ENCODE measurements around the gene CCR5AS.
"Not testable (repeated sequence)": the region's sequence is repeated elsewhere in the genome, so short reads cannot be mapped to it uniquely, and the experiment has no call there.

CCR5AS gene

DNA sequence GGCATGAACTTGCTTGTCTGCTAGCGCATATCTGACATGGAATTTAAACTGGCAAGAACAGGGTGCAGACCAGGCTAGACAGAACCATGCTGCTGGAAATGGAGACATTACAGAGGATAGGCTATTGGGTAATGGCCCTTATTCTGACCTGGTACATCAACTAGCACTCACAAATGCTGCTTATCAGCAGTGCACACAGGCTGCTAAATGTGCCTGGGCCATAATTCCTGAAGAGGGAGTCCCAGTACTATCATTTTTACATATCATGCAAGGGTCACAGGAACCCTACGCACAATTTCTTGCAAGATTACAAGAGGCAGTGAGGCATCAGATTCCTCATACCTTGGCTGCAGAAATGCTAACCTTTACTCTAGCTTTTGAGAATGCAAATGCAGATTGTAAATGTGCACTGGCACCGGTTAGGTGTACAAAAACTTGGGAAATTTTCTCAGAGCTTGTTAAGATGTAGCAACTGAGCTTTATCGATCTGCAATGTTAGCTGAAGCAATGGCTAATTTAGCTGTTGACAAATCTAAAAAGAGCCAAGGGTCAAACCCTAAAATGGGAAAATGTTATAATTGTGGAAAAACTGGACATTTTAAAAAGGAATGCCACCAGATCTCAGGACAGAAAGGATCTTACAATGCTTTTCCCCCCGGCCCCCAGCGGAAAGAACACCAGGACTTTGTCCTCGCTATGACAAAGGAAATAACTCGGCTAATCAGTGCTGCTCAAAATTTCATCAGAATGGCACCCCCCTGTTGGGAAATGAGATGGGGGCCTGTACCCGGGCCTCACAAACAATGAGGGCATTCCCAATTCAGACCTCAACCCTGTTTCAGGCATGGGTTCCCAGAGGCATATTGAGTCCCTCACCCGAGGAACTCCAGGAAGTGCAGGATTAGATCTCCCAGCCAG is 21.3 kb upstream of the CCR5AS start:
- no peak for DNase-seq

GRCh38 chr3:46427404-46427803 is 20.5 kb upstream of the CCR5AS start:
- DNase-seq: not testable (repeated sequence)

- not testable (repeated sequence) for DNase-seq
Observed at GRCh38 chr3:46426476-46426875, 19.6 kb upstream of the CCR5AS start.

DNA sequence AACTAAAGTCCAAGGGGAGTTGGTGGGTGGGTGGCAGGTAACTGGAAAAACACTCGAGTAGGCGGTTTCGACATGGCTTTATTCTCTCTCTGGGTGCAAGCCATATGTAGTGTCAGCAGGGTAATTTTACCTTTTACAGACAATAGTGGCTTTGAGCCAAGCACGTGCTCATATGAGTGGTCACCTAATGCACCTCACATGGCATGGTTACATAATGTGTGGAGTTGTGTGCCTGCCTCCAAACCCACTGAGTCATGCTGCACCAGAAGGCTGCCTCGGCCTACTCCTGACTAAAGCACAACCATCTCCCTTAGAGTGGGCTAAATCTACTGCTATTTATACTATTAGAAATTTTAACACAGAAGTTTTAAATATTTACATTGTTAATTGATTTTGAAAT is 16.7 kb upstream of the CCR5AS start:
- no peak for DNase-seq

DNA sequence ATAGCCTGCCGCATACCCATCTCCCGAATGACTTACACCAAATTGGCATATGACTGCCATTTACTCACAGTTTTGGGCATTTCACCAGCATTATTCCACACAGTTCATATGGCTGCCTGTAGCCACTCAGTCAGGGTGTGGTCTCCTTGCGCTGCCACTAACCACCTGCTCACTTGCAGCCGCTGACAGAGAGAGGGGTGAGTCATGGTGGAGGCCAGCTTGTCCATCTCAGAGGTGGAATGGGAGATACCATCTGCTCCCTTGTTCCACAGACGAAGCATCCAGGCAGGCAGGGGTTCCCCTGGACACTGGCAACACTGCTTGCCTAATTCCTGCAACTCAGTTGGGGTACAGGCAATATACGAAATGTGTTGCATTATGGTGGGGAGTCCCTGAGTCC is 15.8 kb upstream of the CCR5AS start:
- no peak for DNase-seq

DNA sequence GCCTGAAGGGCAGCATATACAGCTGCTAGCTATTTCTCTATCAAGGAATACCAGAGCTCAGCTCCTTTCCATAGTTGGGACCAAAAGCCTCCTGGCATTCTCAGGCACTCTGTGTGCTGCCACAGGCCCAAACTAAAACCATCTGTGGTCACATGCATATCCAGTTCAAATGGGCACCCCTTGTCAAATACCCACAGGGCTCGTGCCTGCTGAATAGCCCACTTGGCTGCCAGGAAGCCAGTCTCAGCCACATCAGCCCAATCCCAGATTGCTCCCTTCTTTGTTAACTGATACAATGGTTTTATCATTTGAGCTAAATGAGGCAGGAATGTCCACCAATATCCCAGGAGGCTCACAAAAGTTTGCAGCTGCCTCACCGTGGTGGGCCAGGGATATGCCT is 14.1 kb upstream of the CCR5AS start:
- no peak for DNase-seq

DNA sequence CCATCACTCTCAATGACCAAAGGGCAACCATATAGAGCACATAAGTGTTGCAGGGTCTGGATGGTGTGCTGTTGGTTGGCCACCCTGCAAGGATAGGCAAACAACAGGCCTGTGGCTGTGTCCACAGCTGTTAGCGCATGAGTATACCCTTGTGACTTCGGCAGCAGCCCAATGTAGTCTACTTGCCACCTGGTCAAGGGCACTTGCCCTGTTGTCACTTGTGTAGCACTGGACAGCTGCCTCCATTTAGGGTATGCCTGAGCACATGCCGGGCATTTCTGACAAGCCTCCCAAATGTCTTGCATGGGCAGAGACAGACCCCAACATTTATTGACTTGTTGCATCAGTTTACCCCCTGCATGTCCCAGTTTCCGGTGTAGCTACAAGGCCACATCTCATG is 12.9 kb upstream of the CCR5AS start:
- DNase-seq: no peak

DNA sequence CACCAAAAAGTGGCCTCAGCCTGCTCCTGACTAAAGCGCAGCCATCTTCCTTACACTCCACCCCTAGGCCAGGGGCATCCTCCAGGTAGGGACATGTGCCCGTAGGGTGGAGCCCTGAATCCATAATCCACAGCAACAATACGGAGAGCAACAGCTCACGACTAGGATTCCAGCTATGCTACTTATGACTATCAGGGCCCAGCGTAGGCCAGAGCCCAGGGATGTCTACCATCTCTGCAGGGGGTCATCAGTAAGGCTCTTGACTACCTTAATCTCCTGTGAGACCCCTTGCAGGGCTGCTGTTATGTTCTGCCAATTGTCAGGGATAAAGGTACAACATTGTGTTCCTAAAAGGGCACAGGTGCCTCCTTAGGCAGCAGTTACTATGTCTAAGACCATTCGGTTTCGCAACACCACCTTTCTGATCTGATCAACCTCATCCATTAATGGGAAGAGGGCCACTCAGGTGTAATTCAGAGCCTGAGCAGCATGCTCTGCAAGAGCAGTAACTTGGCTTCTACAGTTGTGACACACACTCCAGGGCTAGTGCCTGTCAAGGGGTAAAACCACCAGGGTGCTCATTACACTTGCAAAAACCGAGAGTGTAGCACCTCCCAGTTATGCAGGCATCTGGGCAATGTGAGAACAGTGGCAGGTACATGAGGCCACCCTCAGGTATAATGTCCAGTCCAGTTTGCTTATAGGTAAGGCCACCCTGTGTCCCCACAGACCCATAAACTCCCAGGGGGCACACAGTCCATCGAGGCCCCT is 11.2 kb upstream of the CCR5AS start:
- no peak for DNase-seq

DNA sequence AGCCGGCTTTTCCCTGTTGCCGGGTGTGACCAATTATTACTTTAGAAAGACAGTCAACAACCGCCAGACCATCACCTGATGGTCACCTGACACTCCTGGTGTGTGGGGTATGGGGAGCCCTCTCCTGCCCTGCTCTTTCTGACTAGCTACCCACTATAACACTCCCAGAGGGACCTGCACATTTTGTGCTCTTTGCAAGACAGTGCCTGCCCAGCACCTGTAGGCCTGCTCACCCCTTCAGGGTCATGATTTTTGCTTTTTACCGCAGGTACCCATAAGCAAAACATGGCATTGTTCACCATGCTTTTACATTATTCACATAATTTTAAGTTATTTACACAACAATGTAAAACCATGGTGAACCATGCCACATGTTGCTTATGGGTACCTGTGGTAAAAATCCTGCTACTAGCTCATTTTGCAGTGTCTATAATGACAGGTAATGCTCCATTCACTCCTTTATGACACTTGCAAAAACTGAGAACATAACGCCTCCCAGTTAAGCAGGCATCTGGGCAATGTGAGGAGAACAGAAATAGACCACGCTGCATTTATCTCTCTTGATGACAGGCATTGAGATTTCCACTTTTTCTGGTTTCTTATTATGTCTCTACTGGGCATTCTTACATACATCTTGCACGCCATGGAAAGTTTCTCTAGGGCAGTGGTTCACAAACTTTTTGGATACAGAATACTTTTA is 10.1 kb upstream of the CCR5AS start:
- DNase-seq: no peak

GRCh38 chr3:46416125-46416810 is 9.4 kb upstream of the CCR5AS start:
- DNase-seq: no peak

- DNase-seq: no peak
Observed at GRCh38 chr3:46414739-46415138, 7.9 kb upstream of the CCR5AS start.

- no peak for DNase-seq
Observed at GRCh38 chr3:46413951-46414350, 7.1 kb upstream of the CCR5AS start.

GRCh38 chr3:46412786-46413298 is 6.0 kb upstream of the CCR5AS start:
- DNase-seq: no peak

DNA sequence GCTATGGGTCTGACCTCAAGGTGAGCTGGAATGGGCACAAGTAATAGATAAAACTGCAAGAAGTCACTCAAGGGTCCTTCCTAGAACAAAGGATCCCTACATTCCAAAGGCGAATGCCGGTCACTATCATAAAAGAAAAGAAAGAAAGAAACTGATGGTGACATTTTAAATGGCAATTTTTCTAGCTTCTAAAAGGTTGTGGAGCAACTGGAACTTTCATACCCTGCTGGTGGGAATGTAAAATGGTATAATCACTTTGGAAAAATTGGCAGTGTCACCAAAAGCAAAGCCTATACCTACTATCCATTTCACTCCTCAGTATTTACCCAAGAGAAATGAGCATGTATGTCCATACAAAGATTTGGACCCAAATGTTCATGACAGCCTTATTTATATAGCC is 4.4 kb upstream of the CCR5AS start:
- DNase-seq: no peak

DNA sequence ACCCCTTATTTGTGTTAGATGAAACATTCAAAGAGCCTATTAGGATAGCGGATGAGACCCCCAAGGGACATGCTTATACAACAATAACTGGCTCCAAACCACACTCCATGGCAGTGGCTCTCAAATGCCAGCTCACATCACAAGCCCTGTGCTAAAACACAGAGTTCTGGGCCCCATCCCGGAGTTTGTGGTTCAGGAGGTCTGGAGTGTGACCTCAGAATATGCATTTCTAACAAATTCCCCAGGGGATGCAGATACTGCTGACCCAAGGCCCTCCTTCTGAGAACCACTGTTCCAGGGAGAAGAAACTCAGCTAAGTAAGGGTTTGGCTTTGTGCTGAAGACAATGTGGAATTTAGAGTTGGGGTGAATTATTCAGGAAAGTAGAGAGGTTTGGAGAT is 3.8 kb upstream of the CCR5AS start:
- DNase-seq: no peak

DNA sequence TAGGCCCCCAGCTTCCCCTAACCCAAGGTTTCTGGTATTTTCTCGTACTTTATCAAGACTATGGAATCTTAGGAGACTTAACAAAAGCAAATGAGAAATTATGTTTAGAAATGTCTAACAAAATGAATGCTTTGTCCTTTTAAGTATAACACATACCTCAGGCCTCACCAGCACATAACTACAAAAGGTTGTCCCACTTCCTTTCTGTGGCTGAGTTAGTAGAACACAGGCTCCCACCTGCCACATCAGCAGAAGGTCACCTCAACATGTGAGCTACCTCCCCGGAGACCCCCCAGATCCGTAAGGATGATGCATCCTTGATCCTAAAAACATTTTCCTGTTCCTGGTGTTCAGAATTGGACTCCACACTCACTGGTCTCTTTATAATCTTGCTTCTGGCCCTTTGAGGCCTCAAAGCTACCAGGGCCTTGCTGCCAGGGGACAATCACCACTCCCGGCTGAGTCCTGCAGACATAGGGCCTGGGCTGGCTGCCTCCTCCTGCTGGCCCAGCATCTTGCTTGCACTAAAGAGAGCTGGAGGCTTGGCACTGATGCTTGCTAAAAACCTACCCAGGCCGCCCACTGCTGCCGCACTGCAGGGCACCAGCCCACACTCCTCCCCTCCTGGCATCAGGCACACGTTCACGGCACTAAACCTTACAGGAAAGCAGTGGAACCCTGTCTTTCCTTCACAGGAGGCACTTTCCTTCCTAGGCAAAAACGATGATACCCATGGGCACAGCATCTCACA is 3.0 kb upstream of the CCR5AS start:
- DNase-seq: no peak

- no peak for DNase-seq
Observed at GRCh38 chr3:46408853-46409252, 2.0 kb upstream of the CCR5AS start.

GRCh38 chr3:46407970-46408369 is 1.1 kb upstream of the CCR5AS start:
- no peak for DNase-seq

- DNase-seq: no peak
Observed at GRCh38 chr3:46406443-46406787, 451 bp downstream of the CCR5AS start.

- DNase-seq: no peak
Observed at GRCh38 chr3:46405301-46406019, 1.4 kb downstream of the CCR5AS start.

DNA sequence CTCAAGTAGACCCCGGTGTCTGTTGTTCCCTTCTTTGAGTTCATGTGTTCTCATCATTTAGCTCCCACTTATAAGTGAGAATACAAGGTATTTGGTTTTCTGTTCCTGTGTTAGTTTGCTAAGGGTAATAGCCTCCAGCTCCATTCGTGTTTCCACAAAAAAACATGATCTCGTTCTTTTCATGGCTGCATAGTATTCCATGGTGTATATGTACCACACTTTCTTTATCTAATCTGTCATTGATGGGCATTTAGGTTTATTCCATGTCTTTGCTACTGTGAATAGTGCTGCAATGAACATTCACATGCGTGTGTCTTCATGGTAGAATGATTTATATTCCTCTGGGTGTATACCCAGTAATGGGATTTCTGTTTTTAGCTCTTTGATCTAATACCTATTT is 4.0 kb downstream of the CCR5AS start:
- not testable (repeated sequence) for DNase-seq

All from hindlimb muscle (tissue), 1 donor.